Stimulated activated CD4-positive, alpha-beta T cell treated with anti-CD3 and anti-CD28 coated beads, Interleukin-1b, Interleukin-23, amount 100 ng/mL, for 1 hour (primary cell): Measurements from ENCODE around the gene THEM5.

ENCODE experiments used
- DNase-seq, 2 donors: peaks; one replicate each; pipeline ENCODE4 v3.0.0-alpha.2; 2020; ENCODE audit warnings: low read depth in 2 of 2

Gene THEM5

DNA sequence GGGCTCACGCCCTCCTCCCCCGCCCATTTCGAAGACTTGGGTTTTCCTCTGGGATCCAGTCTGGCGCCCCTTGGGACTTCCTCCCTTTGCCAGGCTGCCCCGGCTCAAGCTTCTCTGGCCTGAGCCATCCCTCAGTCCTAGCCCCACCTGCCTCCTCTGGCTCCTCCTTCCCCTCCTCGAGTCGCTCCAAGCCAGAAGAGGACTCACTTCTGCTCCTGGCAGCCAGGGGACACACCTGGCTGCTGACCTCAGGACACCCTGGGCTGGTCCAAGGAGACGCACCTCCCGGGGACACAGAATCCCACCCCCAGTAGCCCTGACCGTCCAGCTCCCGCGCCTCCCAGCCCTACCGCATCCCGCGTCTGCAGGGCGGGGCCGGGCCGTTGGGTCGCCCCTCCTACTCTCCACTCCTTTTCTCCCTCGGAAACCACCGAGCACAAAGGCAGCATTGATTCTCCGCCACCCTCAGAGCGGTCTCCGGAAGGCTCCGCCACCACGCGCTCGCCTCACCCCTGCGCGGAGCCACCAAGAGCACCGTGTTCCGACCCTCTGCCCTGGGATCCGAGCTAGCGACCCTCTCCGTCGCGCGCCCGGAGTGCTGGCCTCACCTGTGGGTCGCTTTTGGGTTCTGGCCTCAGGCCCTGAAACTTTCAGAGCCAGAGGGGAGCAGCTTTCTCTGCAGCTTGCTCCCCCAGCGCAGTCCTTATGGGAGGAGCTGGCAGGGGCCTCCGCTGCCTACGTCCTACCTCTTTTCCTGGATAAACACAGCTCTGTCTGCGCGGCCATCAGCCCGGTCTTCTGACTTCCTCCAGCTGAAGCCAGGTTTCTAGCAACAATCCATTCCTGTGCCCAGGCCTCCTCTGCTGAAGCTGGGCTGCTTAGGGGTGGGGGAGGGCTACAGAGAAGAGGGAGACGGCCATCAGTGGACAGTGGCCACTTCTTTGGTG, 13.8 kb downstream of the THEM5 start, which contains the start of gene C2CD4D:
TSS of gene C2CD4D (minus strand) at position 364 of the 947 bp plus-strand sequence. CDS start 831 bp downstream, outside the sequence.
- DNase-seq: peak; percentile 36 to 48

DNA sequence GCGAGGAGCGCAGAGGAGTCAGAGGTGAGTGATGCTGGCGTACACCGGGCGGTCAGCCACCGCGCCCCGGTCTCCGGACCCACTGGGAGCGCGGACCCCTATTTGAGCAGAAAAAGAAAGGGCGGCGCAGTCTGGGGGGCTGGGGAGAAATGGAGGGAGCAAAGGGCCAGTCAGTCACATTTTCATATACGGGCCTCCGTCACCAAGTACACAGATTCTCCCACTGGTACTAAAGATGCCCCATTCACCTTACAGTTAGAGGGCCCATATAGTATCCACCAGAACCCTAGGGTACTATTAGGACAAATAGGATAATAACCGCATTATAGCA, 14.5 kb downstream of the THEM5 start:
- no peak for DNase-seq

DNA sequence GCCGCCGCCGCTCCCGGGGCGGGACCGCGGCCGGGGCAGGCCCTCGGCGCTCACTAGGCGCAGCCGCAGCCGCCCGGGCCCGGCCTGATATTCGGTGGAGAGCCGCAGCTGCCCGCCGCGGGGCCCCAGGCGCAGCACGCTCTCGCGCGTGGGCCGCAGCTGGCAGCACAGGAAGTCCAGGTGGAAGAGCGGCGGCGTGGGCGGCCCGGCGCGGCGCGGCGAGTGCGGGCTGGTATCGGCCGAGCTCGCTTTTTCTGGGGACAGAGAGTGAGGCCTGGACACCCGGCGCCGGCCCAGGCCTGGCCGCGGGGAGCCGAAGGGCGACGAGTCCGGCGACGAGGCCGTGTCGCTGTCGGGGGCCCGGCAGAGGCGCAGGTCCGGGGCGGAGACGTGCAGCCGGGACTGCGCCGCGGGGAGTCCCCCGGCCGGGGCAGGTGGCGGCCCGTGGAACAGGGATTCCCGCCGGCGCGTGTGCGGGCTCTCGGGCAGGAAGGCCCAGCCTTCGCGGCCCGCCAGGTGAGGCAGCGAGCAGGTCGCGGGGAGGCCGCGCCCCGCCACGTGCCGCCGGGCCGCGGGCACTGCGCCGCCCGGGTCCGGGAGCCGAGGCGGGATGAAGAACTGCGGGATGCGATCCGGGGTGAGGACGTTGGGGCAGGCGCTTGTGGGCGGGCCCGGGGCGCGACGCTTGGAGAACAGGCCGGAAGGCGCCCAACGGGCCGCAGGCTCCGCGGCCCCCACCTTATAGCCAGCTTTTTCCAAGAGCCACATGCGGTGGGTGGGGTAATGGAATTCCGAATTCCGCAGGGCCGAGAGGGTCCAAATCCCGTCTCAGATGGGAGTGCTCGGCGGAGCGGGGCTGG, 15.1 kb downstream of the THEM5 start:
- DNase-seq: no peak

DNA sequence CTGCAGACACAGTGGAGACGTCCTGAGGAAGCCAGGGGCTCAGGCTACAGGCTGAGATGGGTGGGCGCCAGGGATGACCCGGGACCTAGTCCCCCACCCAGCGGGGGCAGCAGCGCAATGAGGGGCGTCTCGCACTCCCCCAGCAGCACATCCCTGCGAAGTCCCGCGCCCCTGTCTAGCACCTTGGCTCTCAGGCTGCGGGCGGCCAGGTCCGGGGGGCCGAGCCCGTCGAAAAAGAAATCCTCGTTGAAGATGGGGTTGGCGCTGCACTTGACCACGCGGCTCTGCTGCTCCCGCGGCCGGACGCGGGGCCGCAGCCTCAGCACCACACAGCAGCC, 15.7 kb downstream of the THEM5 start:
- no peak for DNase-seq

- DNase-seq: no peak
Observed at GRCh38 chr1:151837197-151837596, 16.3 kb downstream of the THEM5 start.

GRCh38 chr1:151835596-151835995, 17.9 kb downstream of the THEM5 start:
- no peak for DNase-seq

DNA sequence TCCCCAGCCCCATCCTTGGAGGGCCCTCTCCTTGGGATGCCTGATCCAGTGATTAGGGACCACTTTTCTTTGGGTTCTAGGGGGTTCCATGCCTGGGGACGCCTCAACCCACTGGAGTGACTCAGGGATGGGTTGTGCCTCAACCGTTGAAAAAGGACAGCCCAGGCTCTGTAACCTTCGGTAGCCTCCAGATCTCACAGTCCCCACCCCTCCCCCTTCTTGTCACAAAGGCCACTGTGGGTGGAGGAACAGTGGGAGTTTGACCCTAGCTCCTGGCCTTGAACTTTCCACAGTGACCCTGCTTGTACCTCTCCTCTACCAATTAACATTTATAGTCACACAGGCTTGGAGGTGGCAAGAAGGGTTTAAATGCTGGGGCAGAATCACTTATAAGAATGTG, 19.3 kb downstream of the THEM5 start:
- DNase-seq: no peak

DNA sequence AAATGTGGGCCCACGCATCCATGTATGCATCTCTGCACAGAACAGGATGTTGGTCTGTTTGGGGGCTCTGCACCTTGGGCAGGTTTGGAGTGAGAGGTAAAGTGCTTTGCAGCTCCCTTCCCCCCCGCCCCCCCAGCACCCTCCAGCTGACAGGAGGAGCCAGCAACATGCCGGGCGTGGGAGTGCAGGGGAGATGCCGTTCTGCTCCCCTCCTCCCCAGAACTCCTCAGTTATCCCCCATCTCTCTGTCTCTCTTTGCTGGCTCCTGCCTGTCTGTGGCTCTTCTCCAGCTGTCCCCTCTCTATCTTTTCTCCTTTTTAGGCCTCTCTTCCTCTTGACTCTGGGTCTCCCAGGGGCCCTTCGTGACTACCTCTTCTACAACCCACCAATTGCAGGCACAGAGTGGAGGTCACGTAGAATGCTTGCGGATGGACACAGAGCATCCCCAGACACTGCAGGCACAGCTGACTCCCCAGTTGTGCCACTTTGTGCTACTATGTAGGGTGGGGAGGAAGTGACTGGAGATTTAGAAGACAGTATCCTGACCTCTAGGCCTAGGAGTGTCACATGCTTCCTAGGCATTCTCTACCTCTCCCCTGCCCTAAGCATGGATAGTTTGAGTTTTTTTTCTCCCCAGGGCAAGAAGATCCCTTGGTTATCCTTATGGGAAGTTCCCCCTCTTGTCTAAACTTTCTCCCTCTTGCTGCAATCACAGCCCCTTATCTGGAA, 20.2 kb downstream of the THEM5 start:
- no peak for DNase-seq

- DNase-seq: no peak
Observed at GRCh38 chr1:151832318-151832980, 21.1 kb downstream of the THEM5 start.

DNA sequence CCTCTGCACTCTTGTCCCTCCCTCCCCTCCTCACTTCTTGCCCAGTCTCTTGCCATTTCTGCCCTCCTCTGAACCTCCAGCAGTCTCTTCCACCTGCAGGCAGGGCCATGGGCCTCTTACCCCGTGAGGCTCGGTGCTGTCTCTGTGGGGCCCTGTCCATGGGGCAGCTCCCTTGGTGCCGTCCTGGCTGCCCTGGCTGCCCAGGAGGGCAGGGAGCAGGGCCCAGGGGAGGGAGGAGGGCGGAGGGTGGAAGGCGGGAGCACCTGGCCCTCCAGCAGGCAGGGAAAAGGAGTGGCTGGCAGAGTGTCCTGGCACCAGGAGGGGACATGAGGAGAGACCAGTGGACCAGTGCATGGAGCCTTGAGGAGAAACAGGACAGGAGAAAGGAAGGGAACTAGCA, 21.9 kb downstream of the THEM5 start, which contains the start of gene RORC:
TSS of gene RORC (minus strand) at position 198 of the 400 bp plus-strand sequence. CDS start at position 160, 38 bp downstream.
- DNase-seq: no peak

- no peak for DNase-seq
Observed at GRCh38 chr1:151831256-151831591, 22.3 kb downstream of the THEM5 start.

GRCh38 chr1:151830055-151830454, 23.5 kb downstream of the THEM5 start:
- no peak for DNase-seq

- DNase-seq: no peak
Observed at GRCh38 chr1:151829352-151830046, 24.0 kb downstream of the THEM5 start.

- DNase-seq: no peak
Observed at GRCh38 chr1:151828921-151829320, 24.6 kb downstream of the THEM5 start.

DNA sequence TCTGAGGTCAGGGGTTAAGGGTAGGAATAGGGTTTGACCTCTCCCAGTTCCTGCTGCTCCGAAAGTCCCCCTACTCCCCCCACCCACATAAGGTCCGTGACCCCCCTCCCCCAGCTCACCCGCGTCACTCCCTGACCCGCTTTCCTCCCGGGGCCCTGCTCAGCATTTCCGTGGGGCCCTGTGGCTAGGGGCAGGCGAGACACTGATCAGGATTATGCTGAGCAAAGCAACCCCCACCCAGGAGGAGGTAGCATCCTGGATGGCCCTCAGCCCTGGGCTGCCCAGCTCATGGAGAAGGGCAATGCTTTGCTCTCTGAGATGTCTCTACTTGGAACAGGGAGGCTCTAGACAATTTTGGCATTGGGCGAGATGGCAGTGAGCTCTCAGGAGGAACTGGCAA, 25.7 kb downstream of the THEM5 start:
- no peak for DNase-seq

DNA sequence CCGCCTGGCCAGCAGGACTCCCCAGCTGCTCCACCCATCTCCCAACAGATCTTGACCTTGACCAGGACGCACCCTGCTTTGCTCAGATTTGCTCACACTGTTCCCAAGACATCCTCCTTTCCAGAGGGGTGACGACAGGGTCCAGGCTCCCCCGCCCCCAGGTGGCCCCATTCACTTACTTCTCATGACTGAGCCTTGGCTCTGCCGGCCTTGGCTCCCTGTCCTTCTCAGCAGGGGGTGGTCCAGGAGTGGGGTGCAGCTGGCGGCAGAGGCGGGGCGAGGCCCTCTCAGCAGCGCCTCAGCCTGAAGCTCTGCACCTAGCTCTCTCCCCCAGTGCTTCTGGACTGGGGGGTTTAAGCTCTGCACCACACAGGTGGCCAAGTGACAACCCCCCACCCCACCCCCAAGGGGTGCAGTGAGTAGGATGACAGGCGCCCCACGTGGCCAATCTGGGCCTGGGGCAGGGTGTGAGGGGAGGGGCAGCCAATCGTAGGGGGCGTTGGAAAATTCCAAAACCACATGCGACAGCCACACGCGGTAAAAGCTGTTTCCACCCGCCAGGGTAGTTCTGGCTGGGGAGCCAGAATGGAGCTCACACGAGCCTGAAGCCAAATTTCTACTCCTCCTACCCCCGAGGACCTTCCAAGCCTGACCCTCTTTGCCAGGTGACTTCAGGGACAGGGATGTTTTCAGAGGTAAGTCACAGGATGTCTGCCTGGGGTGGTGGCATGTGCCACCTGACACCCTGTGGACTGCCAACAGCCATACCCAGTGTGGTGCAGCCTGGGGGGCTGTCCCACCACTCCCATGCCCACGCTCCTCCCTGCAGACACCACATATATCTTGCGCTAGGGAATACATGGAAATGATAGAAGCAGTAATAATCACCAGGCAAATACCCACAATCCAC, 27.5 kb downstream of the THEM5 start:
- DNase-seq: no peak

DNA sequence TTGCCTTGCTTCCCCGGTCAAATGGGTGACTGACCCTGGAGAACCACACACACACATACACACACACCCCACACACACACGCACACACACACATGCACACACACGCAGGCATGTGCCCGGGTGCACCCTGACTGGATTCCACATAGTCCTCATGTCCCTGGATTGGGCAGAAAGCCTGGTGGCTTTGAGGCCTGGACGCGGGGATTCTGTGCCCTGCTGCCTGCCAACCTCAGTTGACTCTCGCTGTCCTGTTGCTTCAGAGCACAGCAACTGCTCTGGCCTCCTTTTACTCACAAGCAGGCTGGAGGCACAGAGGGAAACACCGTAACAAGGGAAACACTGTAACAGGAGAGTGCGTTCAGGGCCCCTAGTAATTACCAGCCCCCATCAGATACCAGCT, 28.3 kb downstream of the THEM5 start:
- no peak for DNase-seq

DNA sequence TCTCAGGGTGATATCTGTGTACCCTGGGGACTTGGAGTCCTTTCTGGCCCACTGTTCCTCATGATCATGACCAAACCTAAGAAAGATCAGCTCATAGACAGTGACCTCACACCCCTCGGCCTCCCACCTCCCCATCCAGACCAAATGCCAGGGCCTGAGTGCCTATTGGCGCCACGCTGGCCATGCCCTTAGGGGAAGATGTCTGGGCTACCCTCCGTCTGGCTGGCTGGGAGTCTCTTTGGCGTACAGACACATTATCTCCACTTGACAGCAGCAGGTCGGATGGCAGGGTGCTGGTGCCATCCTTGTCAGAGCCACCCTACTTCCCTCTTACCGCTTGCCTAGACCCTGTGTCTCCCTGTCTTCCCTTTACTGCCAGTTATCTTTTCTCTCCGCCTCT, 30.3 kb downstream of the THEM5 start:
- DNase-seq: no peak

DNA sequence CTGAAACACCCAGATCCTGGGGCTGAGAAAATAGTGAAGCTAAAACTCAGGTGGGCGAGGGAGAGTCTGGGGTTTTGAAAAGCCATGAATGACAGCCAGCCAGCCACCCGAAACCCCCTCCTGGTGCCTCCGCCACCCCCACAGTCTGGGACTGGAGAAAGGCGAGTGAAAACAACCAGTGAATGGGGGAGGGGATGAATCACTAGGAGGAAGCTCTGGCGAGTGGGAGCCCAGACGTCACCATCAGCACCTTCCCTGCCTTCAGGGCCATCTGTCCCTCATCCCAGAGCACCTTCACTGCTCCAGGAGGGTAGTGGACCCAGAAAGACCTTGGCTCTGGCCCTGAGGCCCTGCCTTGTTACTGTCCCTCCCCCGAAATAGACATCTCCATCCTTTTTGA, 31.1 kb downstream of the THEM5 start:
- peak in 1 of 2 donors; percentile 29 for DNase-seq

DNA sequence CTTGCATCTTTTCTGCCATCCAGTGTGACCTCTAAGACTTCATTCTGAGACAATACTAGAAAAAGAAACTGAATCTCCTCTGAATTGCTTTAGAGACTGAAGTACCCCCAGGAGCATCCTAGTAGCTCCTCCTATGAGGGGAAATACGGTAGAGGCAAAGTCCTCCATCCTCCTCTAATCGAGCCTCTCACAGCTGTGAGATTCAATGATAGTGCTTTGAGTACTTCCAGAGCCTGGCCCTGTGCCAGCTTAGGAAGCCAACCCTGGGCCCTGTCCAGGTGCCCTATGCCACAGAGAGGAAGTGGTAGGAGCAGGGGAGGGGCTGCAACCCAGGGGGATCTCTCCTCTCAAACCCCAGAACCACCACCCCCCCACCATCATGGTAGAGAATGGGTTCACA, 32.6 kb downstream of the THEM5 start:
- no peak for DNase-seq
